Breast epithelium (tissue), 3 donors: ENCODE data around the gene NOM1.

ENCODE experiments used
- POLR2A ChIP-seq: fragments of 450-650 bp; IDR thresholded peaks from one replicate; pipeline ENCODE4 v1.6.1; 2016; ENCODE audit warnings: antibody characterized with exemption, mild to moderate bottlenecking, moderate library complexity
- TF ChIP-seq, protein P1 (sequence below), 3 donors: fragments of 450-650 bp; IDR thresholded peaks; one replicate each; pipeline ENCODE4 v1.5.1; 2016 to 2017; ENCODE audit warnings: antibody characterized with exemption in 3 of 3, mild to moderate bottlenecking in 3 of 3, moderate library complexity in 3 of 3

DNA sequence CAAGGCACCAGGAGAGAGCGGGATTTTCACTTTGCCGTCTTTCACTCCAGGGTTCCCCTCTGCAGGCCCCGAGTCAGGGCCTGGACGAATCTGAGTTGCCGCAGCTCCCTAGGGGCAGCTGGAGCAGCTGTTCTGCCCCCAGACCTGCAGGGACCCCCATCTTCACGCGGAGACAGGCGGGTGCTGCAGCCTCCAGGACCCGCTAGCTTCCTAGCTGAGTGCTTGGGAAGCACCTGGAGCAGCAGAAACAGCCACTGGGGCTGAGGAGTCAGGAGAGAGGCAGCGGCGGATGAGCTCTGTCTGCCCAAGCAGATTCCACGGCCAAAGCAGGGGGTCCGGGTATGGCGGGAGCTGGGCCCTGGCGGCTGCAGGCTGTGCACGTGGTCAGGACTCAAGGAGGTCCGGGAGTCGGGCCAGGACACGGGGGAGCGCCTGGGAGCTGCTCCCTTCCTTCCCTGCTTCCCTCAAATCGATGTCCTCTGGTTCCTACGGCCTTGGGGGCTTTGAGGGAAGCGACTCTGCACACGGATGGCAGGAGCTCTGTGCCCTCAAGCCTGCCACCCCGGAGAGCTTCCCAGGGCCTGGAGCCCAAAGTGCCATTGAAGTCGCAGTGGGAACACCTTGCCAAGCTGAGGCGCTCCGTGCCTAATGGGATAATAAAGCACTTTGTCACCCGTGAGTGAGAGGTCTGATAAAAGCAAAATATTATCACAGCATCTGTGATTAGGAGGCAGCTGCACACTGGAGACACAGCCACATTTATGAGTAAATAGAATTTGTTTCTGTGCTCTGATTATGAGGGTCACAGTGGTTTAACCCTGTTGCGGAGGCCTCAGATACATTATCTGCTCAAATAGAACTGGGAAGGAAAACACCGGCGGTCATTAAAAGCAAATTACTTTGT, 43.8 kb downstream of the NOM1 start:
- TF ChIP-seq, protein P1, sequence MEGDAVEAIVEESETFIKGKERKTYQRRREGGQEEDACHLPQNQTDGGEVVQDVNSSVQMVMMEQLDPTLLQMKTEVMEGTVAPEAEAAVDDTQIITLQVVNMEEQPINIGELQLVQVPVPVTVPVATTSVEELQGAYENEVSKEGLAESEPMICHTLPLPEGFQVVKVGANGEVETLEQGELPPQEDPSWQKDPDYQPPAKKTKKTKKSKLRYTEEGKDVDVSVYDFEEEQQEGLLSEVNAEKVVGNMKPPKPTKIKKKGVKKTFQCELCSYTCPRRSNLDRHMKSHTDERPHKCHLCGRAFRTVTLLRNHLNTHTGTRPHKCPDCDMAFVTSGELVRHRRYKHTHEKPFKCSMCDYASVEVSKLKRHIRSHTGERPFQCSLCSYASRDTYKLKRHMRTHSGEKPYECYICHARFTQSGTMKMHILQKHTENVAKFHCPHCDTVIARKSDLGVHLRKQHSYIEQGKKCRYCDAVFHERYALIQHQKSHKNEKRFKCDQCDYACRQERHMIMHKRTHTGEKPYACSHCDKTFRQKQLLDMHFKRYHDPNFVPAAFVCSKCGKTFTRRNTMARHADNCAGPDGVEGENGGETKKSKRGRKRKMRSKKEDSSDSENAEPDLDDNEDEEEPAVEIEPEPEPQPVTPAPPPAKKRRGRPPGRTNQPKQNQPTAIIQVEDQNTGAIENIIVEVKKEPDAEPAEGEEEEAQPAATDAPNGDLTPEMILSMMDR (IDR thresholded peaks at IDR 0.05) = no peak
- TF ChIP-seq POLR2A = no peak
